Left ventricle myocardium inferior (tissue), 1 donor: ENCODE data around the gene C1orf198. TPM values are rescaled to one million over a fixed set of nuclear protein-coding genes. Genes with fewer than 3 reads are reported as not detected.
A peak's percentile ranks its signal among the peaks of the same experiment; 100 is the strongest.

ENCODE experiments used
- DNase-seq: peaks from one replicate; pipeline ENCODE4 v3.0.0-alpha.2; 2020
- H3K27ac ChIP-seq: fragments of 200-600 bp; replicated peaks from 2 replicates; pipeline ENCODE4 v1.8.0; 2021
- H3K27me3 ChIP-seq: fragments of 200-600 bp; 2 replicates; pipeline ENCODE4 v1.8.0; 2021; ENCODE audit warnings: low read depth
- H3K36me3 ChIP-seq: fragments of 200-600 bp; 2 replicates; pipeline ENCODE4 v1.8.0; 2021
- H3K4me1 ChIP-seq: fragments of 200-600 bp; 2 replicates; pipeline ENCODE4 v1.8.0; 2021
- H3K4me3 ChIP-seq: fragments of 200-600 bp; 2 replicates; pipeline ENCODE4 v1.8.0; 2021; ENCODE audit warnings: mild to moderate bottlenecking, moderate library complexity
- H3K9me3 ChIP-seq: fragments of 200-600 bp; replicated peaks from 2 replicates; pipeline ENCODE4 v1.8.0; 2021
- CTCF ChIP-seq: fragments of 200-600 bp; IDR thresholded peaks from 2 replicates; pipeline ENCODE4 v1.8.0; 2021; ENCODE audit warnings: antibody characterized with exemption, mild to moderate bottlenecking, borderline replicate concordance
- intact Hi-C: fragments of 100-400 bp; cut with micrococcal nuclease; formaldehyde crosslinking; loops from one replicate; pipeline ENCODE4 v1.11.0; 2022
- total RNA-seq: library from RNA; stranded (reverse); fragmentation: NEBNext Ultra II Directional; extraction: Animal tissue kit (Norgen Biotek cat#: 25700); gene quantifications from one replicate; pipeline ENCODE4 v1.2.1, GENCODE V29; 2021
- donor health status: DM: no; HTN: yes; CAD: no; lungs with severe emphysema.

C1orf198 gene
- total RNA-seq, 1 donor from 2014 or later = 32.7 TPM

- TF ChIP-seq CTCF = no peak
- Histone ChIP-seq H3K9me3 (peaks cover 1% of the 10 kb centered on the region), H3K4me1 (peaks cover 55% of the 10 kb centered on the region), H3K27me3 (no peaks in the 10 kb centered on the region), H3K27ac (no peak overlapping the region), H3K4me3 (no peak overlapping the region), H3K36me3 (no peaks in the 10 kb centered on the region)
- intact Hi-C loops = loop anchor here (10.0 kb wide), 1 partner anchor 46 kb away; the partner anchor contains the start of gene C1orf198
- DNase-seq = no peak
Measured at GRCh38 chr1:230818367-230818766, 50.0 kb downstream of the C1orf198 start.

- DNase-seq = no peak
- H3K4me3 ChIP-seq = no peak overlapping the region
- H3K36me3 ChIP-seq = no peaks in the 10 kb centered on the region
- no peaks in the 10 kb centered on the region for H3K27me3 ChIP-seq
- no peak for TF ChIP-seq CTCF
- H3K9me3 ChIP-seq = peaks cover 15% of the 10 kb centered on the region
- peaks cover 31% of the 10 kb centered on the region for H3K4me1 ChIP-seq
- intact Hi-C loops = loop anchor here (10.0 kb wide), 1 partner anchor 49 kb away; the partner anchor contains the start of gene C1orf198
- no peak overlapping the region for H3K27ac ChIP-seq
Measured at GRCh38 chr1:230816018-230816417, 52.3 kb downstream of the C1orf198 start.

GRCh38 chr1:230814949-230815692 is 53.2 kb downstream of the C1orf198 start:
- no peaks in the 10 kb centered on the region for H3K27me3 ChIP-seq
- peaks cover 15% of the 10 kb centered on the region for H3K9me3 ChIP-seq
- no peak for DNase-seq
- H3K4me1 ChIP-seq = peaks cover 22% of the 10 kb centered on the region
- no peaks in the 10 kb centered on the region for H3K36me3 ChIP-seq
- H3K27ac ChIP-seq = peak overlapping the region; percentile 66
- H3K4me3 ChIP-seq = no peak overlapping the region
- intact Hi-C loops = loop anchor here (10.0 kb wide), 1 partner anchor 50 kb away; the partner anchor contains the start of gene C1orf198
- TF ChIP-seq CTCF = no peak

GRCh38 chr1:230812568-230812967 is 55.8 kb downstream of the C1orf198 start:
- no peak overlapping the region for H3K4me3 ChIP-seq
- no peak overlapping the region for H3K27ac ChIP-seq
- no peak for TF ChIP-seq CTCF
- no peaks in the 10 kb centered on the region for H3K27me3 ChIP-seq
- peaks cover 15% of the 10 kb centered on the region for H3K9me3 ChIP-seq
- H3K36me3 ChIP-seq = no peaks in the 10 kb centered on the region
- no peak for DNase-seq
- intact Hi-C loops = loop anchor here (10.0 kb wide), 1 partner anchor 52 kb away; the partner anchor contains the start of gene C1orf198
- H3K4me1 ChIP-seq = peaks cover 43% of the 10 kb centered on the region

GRCh38 chr1:230809256-230809990 is 58.9 kb downstream of the C1orf198 start:
- Histone ChIP-seq H3K36me3 (no peaks in the 10 kb centered on the region), H3K4me1 (peaks cover 29% of the 10 kb centered on the region), H3K27ac (peak overlapping the region; percentile 17), H3K4me3 (no peak overlapping the region), H3K27me3 (no peaks in the 10 kb centered on the region), H3K9me3 (peaks cover 15% of the 10 kb centered on the region)
- DNase-seq = no peak
- no peak for TF ChIP-seq CTCF
- intact Hi-C loops = no loop called here
